Measurements from ENCODE around the gene IQCK. TPM values are rescaled to one million over a fixed set of nuclear protein-coding genes. Genes with fewer than 3 reads are reported as not detected.

The IQCK gene
- total and polyA plus RNA-seq, 3 donors from 2014 or later: 77.8 to 102 (median 91.3) TPM

GRCh38 chr16:19765860-19766553, 47.9 kb downstream of the IQCK start:
- Histone ChIP-seq H3K27me3 (no peaks in the 10 kb centered on the region), H3K4me3 (no peak overlapping the region), H3K36me3 (ENCODE audit: low read depth, missing control alignments) (no peaks in the 10 kb centered on the region), H3K4me1 (no peaks in the 10 kb centered on the region), H3K27ac (no peak overlapping the region), H3K9me3 (no peaks in the 10 kb centered on the region)
- DNase-seq: no peak
- intact Hi-C loops (cut with DNase I; ENCODE audit: low total_unique reads): no loop called here
- WGBS, 2 donors: 74 to 77% methylated on average over 6 of the region's 6 CpGs
- no peak for TF ChIP-seq POLR2A (IDR thresholded peaks at IDR 0.05)
- no peak for TF ChIP-seq CTCF (IDR thresholded peaks at IDR 0.05)

- WGBS, 2 donors: 85 to 100% methylated on average over 3 of the region's 3 CpGs
- no peaks in the 10 kb centered on the region for H3K9me3 ChIP-seq
- H3K27ac ChIP-seq: no peak overlapping the region
- TF ChIP-seq POLR2A (IDR thresholded peaks at IDR 0.05) (no peak), CTCF (IDR thresholded peaks at IDR 0.05) (no peak)
- intact Hi-C loops (cut with DNase I; ENCODE audit: low total_unique reads): no loop called here
- no peak for DNase-seq
- no peak overlapping the region for H3K4me3 ChIP-seq
- no peaks in the 10 kb centered on the region for H3K36me3 ChIP-seq (ENCODE audit: low read depth, missing control alignments)
- H3K27me3 ChIP-seq: no peaks in the 10 kb centered on the region
- H3K4me1 ChIP-seq: no peaks in the 10 kb centered on the region
Measured at GRCh38 chr16:19766554-19766884, 48.4 kb downstream of the IQCK start.

- no peaks in the 10 kb centered on the region for H3K27me3 ChIP-seq
- no peak overlapping the region for H3K27ac ChIP-seq
- WGBS, 2 donors: 93 to 96% methylated on average over 8 to 9 of the region's 9 CpGs
- H3K4me3 ChIP-seq: no peak overlapping the region
- intact Hi-C loops (cut with DNase I; ENCODE audit: low total_unique reads): no loop called here
- no peaks in the 10 kb centered on the region for H3K36me3 ChIP-seq (ENCODE audit: low read depth, missing control alignments)
- DNase-seq: no peak
- H3K9me3 ChIP-seq: no peaks in the 10 kb centered on the region
- TF ChIP-seq CTCF (IDR thresholded peaks at IDR 0.05) (no peak), POLR2A (IDR thresholded peaks at IDR 0.05) (no peak)
- H3K4me1 ChIP-seq: no peaks in the 10 kb centered on the region
Measured at GRCh38 chr16:19766988-19767387, 48.9 kb downstream of the IQCK start.

- H3K4me3 ChIP-seq: no peak overlapping the region
- H3K4me1 ChIP-seq: no peaks in the 10 kb centered on the region
- H3K9me3 ChIP-seq: no peaks in the 10 kb centered on the region
- H3K27ac ChIP-seq: no peak overlapping the region
- no peak for TF ChIP-seq POLR2A (IDR thresholded peaks at IDR 0.05)
- intact Hi-C loops (cut with DNase I; ENCODE audit: low total_unique reads): no loop called here
- H3K36me3 ChIP-seq (ENCODE audit: low read depth, missing control alignments): no peaks in the 10 kb centered on the region
- no peak for DNase-seq
- H3K27me3 ChIP-seq: no peaks in the 10 kb centered on the region
- WGBS, 2 donors: 91 to 93% methylated on average over 13 of the region's 13 CpGs
Measured at GRCh38 chr16:19767497-19767896, 49.4 kb downstream of the IQCK start.

- no peaks in the 10 kb centered on the region for H3K27me3 ChIP-seq
- no peaks in the 10 kb centered on the region for H3K36me3 ChIP-seq (ENCODE audit: low read depth, missing control alignments)
- no peak for TF ChIP-seq POLR2A (IDR thresholded peaks at IDR 0.05)
- no peak for TF ChIP-seq CTCF (IDR thresholded peaks at IDR 0.05)
- no peak overlapping the region for H3K27ac ChIP-seq
- H3K9me3 ChIP-seq: no peaks in the 10 kb centered on the region
- no peak for DNase-seq
- no peak overlapping the region for H3K4me3 ChIP-seq
- no peaks in the 10 kb centered on the region for H3K4me1 ChIP-seq
- 95 to 96% methylated on average over 4 of the region's 4 CpGs for WGBS, 2 donors
- intact Hi-C loops (cut with DNase I; ENCODE audit: low total_unique reads): no loop called here
Measured at GRCh38 chr16:19769239-19769638, 51.2 kb downstream of the IQCK start.

All from testis (tissue), 3 donors.